Cortex of kidney (tissue), 1 donor: ENCODE measurements around the gene AHCYL2.
"Not testable (repeated sequence)": the region's sequence is repeated elsewhere in the genome, so short reads cannot be mapped to it uniquely, and the experiment has no call there.

Experiments
- DNase-seq: peaks from one replicate; lab custom pipeline; 2025; lab: John Stamatoyannopoulos, UW

Gene AHCYL2

DNA sequence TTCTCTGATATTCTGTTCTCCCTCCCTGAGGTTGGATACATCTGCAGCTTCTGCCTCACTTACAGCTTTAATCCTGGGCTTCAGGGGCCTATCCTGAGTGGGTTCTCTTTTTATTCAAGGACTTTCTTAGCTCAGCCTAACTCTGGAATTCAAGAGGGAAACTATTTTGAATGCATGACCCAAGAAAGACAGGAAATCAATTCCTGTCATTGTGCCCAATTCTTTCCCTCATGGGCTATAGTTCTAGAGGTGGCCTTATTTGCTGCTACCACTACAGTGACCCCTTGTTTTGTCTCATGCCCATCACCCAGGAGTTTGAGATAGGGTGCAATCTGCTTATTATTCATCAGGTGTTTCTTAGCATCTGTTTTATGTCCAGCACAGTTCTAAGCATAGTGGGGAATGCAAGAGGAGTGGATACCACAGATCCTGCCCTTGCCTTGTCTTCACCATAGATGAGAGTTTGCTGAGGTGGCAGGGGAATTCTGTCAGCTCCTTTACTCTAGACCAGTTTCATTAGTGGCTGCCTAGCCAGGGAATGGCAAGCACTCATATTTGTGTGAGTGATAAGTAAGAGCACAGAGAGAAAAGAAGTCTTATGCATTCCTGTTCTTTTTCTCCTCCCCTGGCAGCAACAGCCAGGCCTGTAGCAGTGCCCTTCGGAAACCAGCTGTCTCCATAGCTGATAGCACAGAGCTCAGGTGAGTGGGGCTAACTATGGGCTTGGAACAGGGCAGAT lies 228.8 kb downstream of the AHCYL2 start:
- no peak for DNase-seq

DNA sequence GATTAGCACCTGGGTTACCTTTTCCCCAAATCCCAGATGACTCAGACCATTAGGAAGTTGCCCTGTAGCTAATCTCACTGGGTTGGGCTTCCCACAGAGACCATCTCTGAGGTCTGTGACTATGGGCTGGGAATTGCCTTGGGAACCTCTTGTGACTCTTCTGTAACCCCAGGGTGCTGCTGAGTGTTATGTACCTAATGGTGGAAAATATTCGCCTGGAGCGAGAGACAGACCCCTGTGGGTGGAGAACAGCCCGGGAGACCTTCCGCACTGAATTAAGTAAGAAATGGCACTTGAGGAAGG lies 229.4 kb downstream of the AHCYL2 start:
- DNase-seq = no peak

DNA sequence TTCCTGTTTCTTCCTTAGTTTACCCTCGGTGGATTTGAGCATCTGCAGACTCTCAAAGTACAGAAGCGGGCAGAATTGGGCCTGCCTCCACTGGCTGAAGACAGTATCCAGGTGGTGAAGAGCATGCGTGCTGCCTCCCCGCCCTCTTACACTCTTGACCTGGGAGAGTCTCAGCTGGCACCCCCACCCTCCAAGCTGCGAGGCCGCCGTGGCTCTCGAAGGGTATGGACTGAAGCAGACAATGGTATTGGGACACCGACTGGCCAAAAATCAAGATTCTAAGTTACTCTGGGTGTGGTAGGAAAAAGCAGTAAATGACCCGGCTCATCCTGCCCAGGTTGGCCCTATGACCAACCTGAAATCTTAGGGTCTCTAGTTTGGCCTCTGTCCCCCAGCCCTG lies 231.6 kb downstream of the AHCYL2 start:
- no peak for DNase-seq

DNA sequence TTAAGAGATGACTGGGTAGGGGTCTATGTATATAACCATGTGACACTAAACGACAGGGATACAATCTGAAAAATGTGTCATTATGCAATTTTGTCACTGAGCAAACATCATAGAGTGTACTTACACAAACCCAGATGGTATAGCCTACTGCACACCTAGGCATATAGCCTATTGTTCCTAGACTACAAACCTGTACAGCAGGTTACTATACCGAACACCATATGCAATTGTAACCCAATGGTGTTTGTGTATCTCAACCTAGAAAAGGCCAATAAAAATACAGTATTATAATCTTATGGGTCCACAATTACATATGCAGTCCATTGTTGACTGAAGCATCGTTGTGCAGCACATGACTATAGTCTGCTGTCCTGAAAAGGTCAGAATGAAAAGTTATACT lies 232.3 kb downstream of the AHCYL2 start:
- DNase-seq = no peak

DNA sequence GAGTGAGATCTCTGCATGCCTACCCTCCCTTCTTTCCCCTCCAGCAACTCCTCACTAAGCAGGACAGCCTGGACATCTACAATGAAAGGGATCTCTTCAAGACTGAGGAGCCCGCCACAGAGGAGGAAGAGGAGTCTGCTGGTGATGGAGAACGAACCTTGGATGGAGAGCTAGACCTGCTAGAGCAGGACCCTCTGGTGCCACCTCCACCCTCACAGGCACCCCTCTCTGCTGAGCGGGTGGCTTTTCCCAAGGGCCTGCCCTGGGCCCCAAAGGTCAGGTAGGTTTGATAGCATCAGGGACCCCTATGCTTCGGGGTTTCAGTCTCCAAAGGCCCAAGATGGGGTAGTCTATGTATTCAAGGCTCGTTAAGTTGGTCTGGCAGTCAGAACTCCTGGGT lies 233.3 kb downstream of the AHCYL2 start:
- no peak for DNase-seq

DNA sequence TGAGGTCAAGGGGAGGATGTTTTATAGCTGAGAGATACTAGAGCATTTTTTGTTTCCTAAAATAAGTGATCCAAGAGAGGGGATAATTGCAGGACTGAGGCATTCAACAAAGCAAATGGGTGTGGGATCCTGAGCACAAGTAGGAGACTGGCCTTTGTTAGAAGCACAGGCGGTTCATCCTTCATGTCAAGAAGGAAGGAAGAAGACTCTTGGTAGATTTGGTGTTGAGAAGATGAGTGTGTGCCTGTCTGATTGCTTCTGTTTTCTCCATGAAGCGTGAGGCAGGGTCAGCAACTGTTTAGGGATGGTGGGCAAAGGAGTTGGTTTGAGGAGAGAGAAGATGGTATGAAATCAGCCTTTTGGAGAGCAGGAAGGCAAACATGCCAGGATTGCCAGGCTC lies 237.0 kb downstream of the AHCYL2 start:
- DNase-seq = no peak

DNA sequence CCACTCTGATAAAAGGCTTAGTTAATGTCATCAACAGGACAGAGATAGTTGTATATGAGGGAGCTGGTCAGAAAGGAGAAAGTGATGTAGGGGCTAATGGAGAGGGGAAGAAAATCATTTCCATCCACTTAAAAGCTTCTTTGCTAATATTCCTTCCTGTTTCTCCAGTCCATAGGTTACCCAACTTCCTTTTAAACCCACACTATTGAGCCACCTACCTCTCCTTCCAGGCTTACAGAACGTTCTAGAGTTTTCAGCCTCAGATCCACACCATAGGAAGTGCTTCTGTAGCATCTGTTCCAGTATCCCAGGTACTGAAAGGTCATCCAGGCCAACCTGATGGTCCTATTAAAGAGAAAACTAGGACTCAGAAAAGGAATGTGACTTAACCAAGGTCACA lies 237.6 kb downstream of the AHCYL2 start:
- DNase-seq = no peak

DNA sequence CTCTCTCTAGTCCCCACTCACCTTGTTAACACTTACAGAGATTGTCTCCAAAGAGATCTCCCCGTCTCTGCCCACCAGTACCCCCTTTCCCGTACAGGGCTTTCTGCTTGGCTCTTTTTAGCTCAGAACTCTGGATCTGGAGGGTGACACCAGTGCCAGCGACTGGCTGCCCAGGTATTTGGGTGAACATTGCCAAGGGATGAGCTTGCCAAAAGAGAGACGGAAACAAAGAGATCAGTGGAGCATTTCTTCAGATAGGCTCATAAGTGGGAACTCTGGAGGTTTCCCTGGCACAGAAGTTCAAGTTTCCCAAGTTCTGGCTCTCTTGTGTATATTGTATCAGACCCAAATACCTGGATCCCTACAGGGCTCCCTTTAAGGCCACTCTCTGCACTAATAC lies 239.4 kb downstream of the AHCYL2 start:
- DNase-seq = no peak

DNA sequence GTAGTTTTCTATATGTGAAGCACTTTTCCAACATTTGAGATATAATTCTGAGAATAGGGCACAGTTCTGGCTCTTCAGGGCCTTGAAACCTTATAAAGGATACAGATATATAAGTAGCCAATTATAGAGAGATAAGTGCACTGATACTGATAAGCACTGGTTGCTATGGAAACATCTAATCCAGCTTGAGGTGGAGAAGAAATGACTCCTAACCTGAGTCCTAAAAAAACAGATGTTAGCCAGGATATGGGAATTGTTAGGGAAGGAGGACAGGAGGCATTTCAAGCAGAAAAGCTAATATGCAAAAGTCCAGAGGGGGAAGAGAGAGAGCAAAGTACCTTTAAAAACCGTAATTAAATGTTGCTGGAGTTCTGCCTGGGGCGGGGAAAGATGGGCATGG lies 240.2 kb downstream of the AHCYL2 start:
- DNase-seq = no peak

DNA sequence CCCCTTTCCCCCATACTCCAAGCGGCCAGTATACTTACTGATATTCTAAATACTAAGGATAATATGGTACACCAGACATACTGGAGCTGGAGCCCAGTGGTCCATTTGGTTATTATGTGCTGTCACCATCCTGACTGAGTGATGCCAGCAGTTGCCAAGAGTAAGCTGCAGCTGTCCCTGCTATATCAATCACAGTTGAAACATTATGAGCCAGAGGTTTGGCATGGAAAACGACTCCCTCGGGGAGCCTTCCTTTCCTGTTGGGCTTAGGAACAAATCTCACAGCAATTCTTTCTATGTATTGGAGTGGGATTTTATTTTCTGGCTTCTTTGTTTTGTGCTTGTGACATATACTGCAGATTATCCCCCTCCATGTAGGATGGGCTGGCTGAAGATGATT lies 242.0 kb downstream of the AHCYL2 start:
- no peak for DNase-seq

DNA sequence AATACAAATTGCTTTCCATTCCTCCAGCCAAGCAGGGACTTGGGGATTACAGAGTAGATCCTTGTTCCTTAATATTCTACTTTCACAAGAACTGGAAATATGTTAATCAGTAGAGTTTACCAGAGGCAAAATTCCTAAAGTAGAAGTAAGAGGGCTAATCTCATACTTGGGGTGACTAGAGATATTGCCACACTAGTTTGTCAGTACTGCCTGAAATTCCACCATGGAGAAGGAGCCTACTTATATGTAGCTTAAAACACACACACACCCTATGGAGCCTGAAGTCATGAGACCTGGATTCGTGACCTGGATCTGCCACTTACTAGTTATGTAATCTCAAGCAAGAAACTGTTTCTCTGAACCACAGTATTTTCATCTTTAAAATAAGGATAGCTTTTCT lies 243.3 kb downstream of the AHCYL2 start:
- DNase-seq = no peak

DNA sequence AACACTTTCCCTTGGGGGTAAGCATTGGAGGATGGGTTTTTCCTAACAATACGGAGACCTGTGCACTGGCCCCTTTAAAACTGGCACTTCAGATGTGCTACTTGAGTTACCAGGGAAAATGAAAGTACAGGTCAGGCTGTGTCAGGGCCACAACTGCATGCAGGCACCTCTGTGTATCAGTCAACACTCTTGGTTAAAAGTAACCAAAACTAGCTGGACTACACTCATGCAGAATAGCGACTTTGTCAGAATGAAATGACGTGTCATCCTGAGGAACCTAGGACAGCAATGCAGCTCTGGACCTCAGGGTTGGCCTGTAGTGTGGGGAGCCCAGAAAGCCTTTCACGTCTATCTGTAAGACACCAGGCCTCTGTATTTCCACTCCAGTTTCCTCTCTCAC lies 243.7 kb downstream of the AHCYL2 start:
- no peak for DNase-seq

DNA sequence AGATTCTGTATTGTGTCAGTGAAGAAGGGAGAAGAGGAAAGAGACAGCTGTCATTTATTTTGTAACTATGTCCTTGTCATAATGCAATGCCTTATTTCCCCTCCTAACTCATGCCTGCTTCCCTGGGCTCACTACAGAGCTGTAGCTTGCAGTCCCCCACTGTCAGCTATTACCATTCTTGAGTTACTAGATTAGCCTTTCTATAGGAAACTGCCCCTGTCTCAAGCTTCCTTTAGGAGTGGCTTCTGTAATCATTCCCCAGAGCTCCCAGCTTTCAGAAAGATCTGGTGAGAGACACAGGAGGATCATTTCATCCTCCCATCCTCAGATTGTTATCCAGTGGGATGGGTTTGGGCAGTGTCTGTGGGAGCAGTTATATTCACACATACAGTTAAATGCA lies 245.1 kb downstream of the AHCYL2 start:
- DNase-seq = no peak

DNA sequence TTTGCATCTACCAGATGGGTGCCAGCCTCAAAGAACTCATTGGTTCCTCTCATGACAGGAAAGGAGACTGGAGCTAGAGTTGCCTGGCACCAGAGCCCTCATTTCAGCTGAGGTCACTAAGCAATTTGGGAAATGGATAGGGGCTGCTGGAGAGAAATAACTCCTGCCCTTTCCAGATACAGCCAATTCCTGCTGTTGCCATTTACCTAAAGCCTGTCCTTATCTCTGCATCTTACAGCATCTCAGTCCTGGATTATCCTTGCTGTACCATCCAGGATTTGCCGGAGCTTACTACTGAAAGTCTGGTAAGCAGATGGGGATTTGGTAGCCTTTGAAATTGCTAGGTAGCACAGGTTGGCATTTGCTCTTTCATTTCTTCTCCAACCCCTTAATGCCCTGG lies 245.6 kb downstream of the AHCYL2 start:
- DNase-seq = no peak

DNA sequence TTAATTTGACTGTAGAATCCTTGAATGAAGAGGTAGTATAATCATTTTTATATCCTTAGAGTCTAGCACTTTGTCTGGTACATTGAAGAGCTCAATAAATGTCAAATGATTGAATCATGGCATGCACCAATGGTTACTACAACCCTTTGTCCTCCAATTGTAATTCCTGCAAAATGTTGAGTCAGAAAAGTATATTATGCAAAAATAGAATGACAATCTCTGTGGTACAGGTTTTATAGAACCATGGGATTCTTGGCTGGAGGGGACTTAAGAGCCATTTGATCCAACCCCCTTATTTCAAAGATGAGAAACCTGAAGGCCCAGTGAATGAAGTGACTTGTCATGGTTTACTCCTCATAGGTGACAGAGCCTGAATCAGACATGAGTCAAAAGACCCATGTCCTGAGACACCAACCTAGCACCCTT lies 246.6 kb downstream of the AHCYL2 start:
- DNase-seq = no peak

DNA sequence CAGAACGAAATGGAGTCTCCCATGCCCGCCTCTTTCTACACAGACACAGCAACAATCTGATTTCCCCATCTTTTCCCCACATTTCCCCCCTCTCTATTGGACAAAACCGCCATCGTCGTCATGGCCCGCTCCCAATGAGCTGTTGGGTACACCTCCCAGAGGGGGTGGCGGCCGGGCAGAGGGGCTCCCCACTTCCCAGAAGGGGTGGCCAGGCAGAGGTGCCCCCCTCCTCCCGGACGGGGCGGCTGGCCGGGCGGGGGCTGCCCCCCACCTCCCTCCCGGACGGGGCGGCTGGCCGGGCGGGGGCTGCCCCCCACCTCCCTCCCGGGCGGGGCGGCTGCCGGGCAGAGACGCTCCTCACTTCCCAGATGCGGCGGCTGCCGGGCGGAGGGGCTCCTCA lies 251.1 kb downstream of the AHCYL2 start:
- not testable (repeated sequence) for DNase-seq

DNA sequence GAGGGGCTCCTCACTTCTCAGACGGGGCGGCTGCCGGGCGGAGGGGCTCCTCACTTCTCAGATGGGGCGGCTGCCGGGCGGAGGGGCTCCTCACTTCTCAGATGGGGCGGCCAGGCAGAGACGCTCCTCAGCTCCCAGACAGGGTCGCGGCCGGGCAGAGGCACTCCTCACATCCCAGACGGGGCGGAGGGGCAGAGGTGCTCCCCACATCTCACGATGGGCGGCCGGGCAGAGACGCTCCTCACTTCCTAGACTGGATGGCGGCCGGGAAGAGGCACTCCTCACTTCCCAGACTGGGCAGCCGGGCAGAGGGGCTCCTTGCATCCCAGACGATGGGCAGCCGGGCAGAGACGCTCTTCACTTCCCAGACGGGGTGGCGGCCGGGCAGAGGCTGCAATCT lies 251.6 kb downstream of the AHCYL2 start:
- DNase-seq = not testable (repeated sequence)
